Neural progenitor cell (in vitro differentiated cells): ENCODE measurements around the gene LPIN2. TPM values are rescaled to one million over a fixed set of nuclear protein-coding genes. Genes with fewer than 3 reads are reported as not detected.

ENCODE experiments used
- DNase-seq: peaks from one replicate; pipeline ENCODE4 v3.0.0-alpha.2; 2016; ENCODE audit warnings: low spot score
- H2AFZ ChIP-seq: fragments of 200-600 bp; sonication (generic); replicated peaks from 2 replicates; pipeline ENCODE4 v1.6.1; 2016; ENCODE audit warnings: antibody characterized with exemption
- H3F3A ChIP-seq: fragments of 200-600 bp; sonication (generic); 2 replicates; pipeline ENCODE4 v1.6.1; 2016; ENCODE audit warnings: antibody characterized with exemption, low read depth
- H3K27ac ChIP-seq: fragments of 200-600 bp; sonication (generic); 2 replicates; pipeline ENCODE4 v1.5.1; 2016; ENCODE audit warnings: mild to moderate bottlenecking
- H3K27me3 ChIP-seq: fragments of 200-600 bp; sonication (generic); 2 replicates; pipeline ENCODE4 v1.6.1; 2016; ENCODE audit warnings: mild to moderate bottlenecking, moderate library complexity
- H3K36me3 ChIP-seq: fragments of 200-600 bp; sonication (generic); 2 replicates; pipeline ENCODE4 v1.5.1; 2016
- H3K4me1 ChIP-seq: fragments of 200-600 bp; sonication (generic); 2 replicates; pipeline ENCODE4 v1.6.1; 2016; ENCODE audit warnings: mixed run types
- H3K4me2 ChIP-seq: fragments of 200-600 bp; sonication (generic); 2 replicates; pipeline ENCODE4 v1.6.1; 2016
- H3K4me3 ChIP-seq: fragments of 200-600 bp; sonication (generic); 2 replicates; pipeline ENCODE4 v1.5.1; 2016
- H3K79me2 ChIP-seq: fragments of 200-600 bp; sonication (generic); 2 replicates; pipeline ENCODE4 v1.6.1; 2016; ENCODE audit warnings: low read depth
- H3K9ac ChIP-seq: fragments of 200-600 bp; sonication (generic); 2 replicates; pipeline ENCODE4 v1.6.1; 2016
- H3K9me3 ChIP-seq: fragments of 200-600 bp; sonication (generic); 2 replicates; pipeline ENCODE4 v1.5.1; 2016; ENCODE audit warnings: low read depth
- H4K20me1 ChIP-seq: fragments of 200-600 bp; sonication (generic); 2 replicates; pipeline ENCODE4 v1.6.1; 2016; ENCODE audit warnings: low read depth
- H3K27ac Mint-ChIP-seq: 3 replicates; pipeline ENCODE4 v1.8.0; 2021; ENCODE audit warnings: mixed read lengths
- H3K27me3 Mint-ChIP-seq: 2 replicates; pipeline ENCODE4 v1.8.0; 2022; ENCODE audit warnings: low read depth, mild to moderate bottlenecking, inconsistent platforms, moderate library complexity, mixed read lengths; ENCODE audit not compliant: insufficient read depth
- H3K36me3 Mint-ChIP-seq: 3 replicates; pipeline ENCODE4 v1.8.0; 2021; ENCODE audit warnings: mixed read lengths
- H3K4me1 Mint-ChIP-seq: 3 replicates; pipeline ENCODE4 v1.8.0; 2021; ENCODE audit warnings: mixed read lengths
- H3K4me3 Mint-ChIP-seq: 3 replicates; pipeline ENCODE4 v1.8.0; 2021; ENCODE audit warnings: mild to moderate bottlenecking, moderate library complexity, mixed read lengths
- H3K9me3 Mint-ChIP-seq: 3 replicates; pipeline ENCODE4 v1.8.0; 2020; ENCODE audit warnings: mixed read lengths
- CTCF ChIP-seq: fragments of 200-600 bp; sonication (generic); IDR thresholded peaks from 2 replicates; pipeline ENCODE4 v1.5.1; 2017; ENCODE audit warnings: antibody characterized with exemption, mild to moderate bottlenecking
- EZH2 ChIP-seq: fragments of 200-600 bp; sonication (generic); IDR thresholded peaks from 2 replicates; pipeline ENCODE4 v1.6.1; 2017; ENCODE audit warnings: antibody characterized with exemption, mild to moderate bottlenecking, moderate library complexity
- EZH2phosphoT487 ChIP-seq: fragments of 200-600 bp; sonication (generic); IDR thresholded peaks from 2 replicates; pipeline ENCODE4 v1.6.1; 2017; ENCODE audit warnings: antibody characterized with exemption
- total RNA-seq: library from RNA; depleted of rRNA; stranded (reverse); fragments of >200 nt; gene quantifications from 2 replicates; pipeline ENCODE4 v1.2.3, GENCODE V29; 2015; ENCODE audit warnings: low replicate concordance

LPIN2 gene
- total RNA-seq, 1 donor from 2014 or later: 32.1 TPM

DNA sequence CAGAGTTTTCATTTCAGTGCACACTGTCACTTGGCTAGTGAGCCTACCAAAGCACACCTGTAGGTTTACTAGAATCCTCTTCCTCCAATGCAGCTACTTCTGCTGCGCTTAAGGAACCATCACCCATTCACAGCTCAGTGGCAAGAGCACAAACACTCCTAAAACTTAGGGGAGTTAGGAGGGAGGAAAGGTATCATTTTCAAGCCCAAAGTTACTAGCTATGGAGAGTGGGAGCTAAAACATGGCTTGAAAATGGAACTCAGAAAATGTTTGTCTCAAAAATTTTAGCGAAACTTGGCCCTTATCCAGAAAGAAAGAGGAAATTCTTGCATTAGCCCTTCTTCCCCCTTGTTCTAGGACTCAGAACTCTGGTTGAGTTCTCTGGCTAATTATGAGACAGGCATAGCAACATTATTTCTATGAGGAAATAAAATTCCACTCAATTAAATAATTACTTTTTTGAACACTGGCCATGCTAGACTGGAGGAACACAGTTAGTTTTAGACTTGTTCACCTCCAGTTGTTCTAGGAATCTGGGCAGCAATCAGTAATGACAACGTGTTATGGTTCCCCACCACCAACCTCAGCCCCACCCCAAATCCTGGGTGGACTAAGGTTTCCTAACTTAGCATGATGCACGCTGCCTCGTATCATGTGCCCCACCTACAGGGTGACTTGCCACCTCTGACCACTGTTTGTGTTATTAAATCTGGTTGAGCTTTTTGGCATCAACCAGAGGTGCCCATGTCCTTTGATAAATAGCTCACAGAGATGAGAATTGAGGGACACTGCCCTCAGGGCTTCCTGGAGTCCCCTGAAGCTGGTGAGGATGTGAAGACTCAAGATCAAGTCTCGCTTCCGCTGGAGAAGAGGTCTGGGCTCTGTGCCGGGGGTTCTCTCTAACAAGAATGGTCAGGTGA, 32.8 kb downstream of the LPIN2 start:
- Histone ChIP-seq H2AFZ (no peak overlapping the region), H4K20me1 (peaks cover 7% of the 10 kb centered on the region), H3K79me2 (peaks cover 90% of the 10 kb centered on the region), H3K4me1 (peaks cover 27% of the 10 kb centered on the region), H3F3A (peaks cover 7% of the 10 kb centered on the region), H3K27ac (no peak overlapping the region), H3K9me3 (no peaks in the 10 kb centered on the region), H3K4me3 (no peak overlapping the region), H3K9ac (no peak overlapping the region), H3K36me3 (no peaks in the 10 kb centered on the region), H3K27me3 (no peaks in the 10 kb centered on the region), H3K4me2 (no peak overlapping the region)
- H3K36me3 Mint-ChIP-seq: peaks cover 21% of the 10 kb centered on the region
- peaks cover 22% of the 10 kb centered on the region for H3K4me1 Mint-ChIP-seq
- H3K27ac Mint-ChIP-seq: no peak overlapping the region
- TF ChIP-seq EZH2phosphoT487 (no peak), EZH2 (no peak), CTCF (no peak)
- DNase-seq: no peak
- H3K4me3 Mint-ChIP-seq: no peak overlapping the region
- no peaks in the 10 kb centered on the region for H3K9me3 Mint-ChIP-seq
- H3K27me3 Mint-ChIP-seq: no peaks in the 10 kb centered on the region

- H3K4me2 ChIP-seq: no peak overlapping the region
- Mint-ChIP-seq H3K27ac (no peak overlapping the region), H3K27me3 (no peaks in the 10 kb centered on the region)
Measured at GRCh38 chr18:2979129-2979528, 33.8 kb downstream of the LPIN2 start.

DNA sequence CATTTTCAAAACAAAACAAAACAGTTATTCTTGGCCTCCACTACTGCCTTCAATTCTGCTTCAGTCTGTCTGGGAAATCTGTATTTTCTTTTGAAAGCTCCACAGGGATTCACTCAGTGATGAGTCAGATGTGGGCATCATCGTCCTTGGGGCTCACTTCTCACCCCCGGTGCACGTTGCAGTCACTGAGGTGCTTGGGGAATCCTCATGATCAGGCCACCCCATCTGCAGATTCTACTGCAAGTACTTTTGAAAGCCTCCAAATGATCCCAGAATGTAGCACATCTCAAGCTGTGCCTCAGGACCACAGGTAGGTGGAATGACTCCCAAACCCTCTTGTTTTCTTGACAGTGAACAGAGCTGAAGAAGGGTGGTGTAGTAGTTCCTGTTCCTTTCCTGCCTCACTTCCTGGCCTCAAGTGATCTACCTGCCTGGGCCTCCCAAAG, 34.3 kb downstream of the LPIN2 start:
- Mint-ChIP-seq H3K9me3 (no peaks in the 10 kb centered on the region), H3K4me1 (peaks cover 16% of the 10 kb centered on the region), H3K36me3 (peaks cover 16% of the 10 kb centered on the region), H3K27ac (no peak overlapping the region), H3K27me3 (no peaks in the 10 kb centered on the region), H3K4me3 (no peak overlapping the region)
- TF ChIP-seq EZH2 (no peak), CTCF (no peak), EZH2phosphoT487 (no peak)
- Histone ChIP-seq H3K4me2 (no peak overlapping the region), H4K20me1 (peaks cover under 1% of the 10 kb centered on the region), H2AFZ (no peak overlapping the region), H3K79me2 (peaks cover 90% of the 10 kb centered on the region), H3K27ac (no peak overlapping the region), H3K9ac (no peak overlapping the region), H3K27me3 (no peaks in the 10 kb centered on the region), H3F3A (no peaks in the 10 kb centered on the region), H3K4me1 (peaks cover 17% of the 10 kb centered on the region), H3K4me3 (no peak overlapping the region), H3K36me3 (no peaks in the 10 kb centered on the region), H3K9me3 (no peaks in the 10 kb centered on the region)
- DNase-seq: no peak

More at GRCh38 chr18:2979129-2979528, 33.8 kb downstream of the LPIN2 start:
- Histone ChIP-seq H3K36me3 (no peaks in the 10 kb centered on the region), H3K4me3 (no peak overlapping the region), H3K27me3 (no peaks in the 10 kb centered on the region), H4K20me1 (peaks cover 5% of the 10 kb centered on the region), H3K9me3 (no peaks in the 10 kb centered on the region), H3K27ac (no peak overlapping the region), H2AFZ (no peak overlapping the region), H3F3A (no peaks in the 10 kb centered on the region), H3K79me2 (peaks cover 90% of the 10 kb centered on the region), H3K9ac (no peak overlapping the region), H3K4me1 (peaks cover 17% of the 10 kb centered on the region)
- TF ChIP-seq EZH2phosphoT487 (no peak), EZH2 (no peak), CTCF (no peak)
- H3K4me3 Mint-ChIP-seq: no peak overlapping the region
- peaks cover 16% of the 10 kb centered on the region for H3K36me3 Mint-ChIP-seq
- H3K9me3 Mint-ChIP-seq: no peaks in the 10 kb centered on the region
- no peak for DNase-seq
- H3K4me1 Mint-ChIP-seq: peaks cover 16% of the 10 kb centered on the region
